Measurements from ENCODE around the gene EDIL3.

GRCh38 chr5:83922699-83923098, 462.0 kb downstream of the EDIL3 start:
- TF ChIP-seq CTCF (IDR thresholded peaks at IDR 0.05) (no peak), POLR2AphosphoS5 (IDR thresholded peaks at IDR 0.05; ENCODE audit: insufficient read depth in 1 of 2, low read depth in 1 of 2) (no peak), POLR2A (IDR thresholded peaks at IDR 0.05) (no peak)
